Measurements from ENCODE around the gene SNAI1.

- TF ChIP-seq CTCF (IDR thresholded peaks at IDR 0.05) (no peak), POLR2A (IDR thresholded peaks at IDR 0.05) (no peak)
These were observed 40.5 kb downstream of the SNAI1 start for GRCh38 chr20:50023116-50023805.

Measured in Peyer's patch (tissue), 4 donors.